H1 (cell line): Measurements from ENCODE around the gene LTBP1. TPM values are rescaled to one million over a fixed set of nuclear protein-coding genes. Genes with fewer than 3 reads are reported as not detected.

Experiments used
- CTCF ChIA-PET: fragments of 300-600 bp; sonication (Branson Sonifier 250); formaldehyde crosslinking; loops from one replicate; lab custom pipeline; 2021; ENCODE audit not compliant: partially characterized antibody; lab: Charles Lee
- POLR2A ChIA-PET: fragments of 300-600 bp; sonication (Branson Sonifier 250); formaldehyde crosslinking; loops from one replicate; lab custom pipeline; 2021; ENCODE audit warnings: inconsistent platforms; ENCODE audit not compliant: partially characterized antibody; lab: Charles Lee
- DNase-seq, 2 experiments: peaks; one replicate each; pipeline versions ENCODE4 v3.0.0 to v3.0.0-alpha.2; 2010 to 2022; ENCODE audit warnings: low spot score in 2 of 2, low read depth in 1 of 2, mixed read lengths in 1 of 2
- FAIRE-seq: peaks from 2 replicates; lab custom pipeline; 2011; peaks lifted over from hg19 to GRCh38; lab: Jason Lieb, UNC
- H2AFZ ChIP-seq: 2 replicates; pipeline ENCODE4 v1.8.1; 2012; ENCODE audit warnings: low read length, inconsistent platforms
- H2AK5ac ChIP-seq: 2 replicates; pipeline ENCODE4 v1.6.1; 2013; ENCODE audit warnings: low read depth, low read length
- H2BK120ac ChIP-seq: replicated peaks from 2 replicates; pipeline ENCODE3; 2013; ENCODE audit warnings: low read depth, low read length, inconsistent platforms
- H2BK12ac ChIP-seq: 2 replicates; pipeline ENCODE4 v1.6.1; 2013; ENCODE audit warnings: low read depth, low read length
- H2BK15ac ChIP-seq: 2 replicates; pipeline ENCODE4 v1.6.1; 2013; ENCODE audit warnings: low read length
- H2BK20ac ChIP-seq: 2 replicates; pipeline ENCODE4 v1.6.1; 2013; ENCODE audit warnings: low read length
- H2BK5ac ChIP-seq: 2 replicates; pipeline ENCODE4 v1.6.1; 2013; ENCODE audit warnings: low read depth, low read length
- H3K14ac ChIP-seq: 2 replicates; pipeline ENCODE4 v1.6.1; 2013; ENCODE audit warnings: inconsistent platforms; ENCODE audit not compliant: insufficient read length
- H3K18ac ChIP-seq: 2 replicates; pipeline ENCODE4 v1.6.1; 2013; ENCODE audit warnings: low read length; ENCODE audit errors: extremely low read depth
- H3K23ac ChIP-seq: 2 replicates; pipeline ENCODE4 v1.6.1; 2013; ENCODE audit warnings: inconsistent platforms; ENCODE audit not compliant: insufficient read length
- H3K23me2 ChIP-seq: 2 replicates; pipeline ENCODE4 v1.6.1; 2013; ENCODE audit warnings: low read depth, low read length
- H3K27ac ChIP-seq: 2 replicates; pipeline ENCODE4 v1.6.1; 2011; ENCODE audit warnings: low read depth, low read length, inconsistent platforms
- H3K27me3 ChIP-seq, 4 experiments: replicated peaks in 1 of 4; 1 replicate in 1 of 4; 2 replicates in 3 of 4; pipeline versions ENCODE4 v1.6.1 to v1.8.1; 2011 to 2013; ENCODE audit warnings: low read length in 3 of 4, mild to moderate bottlenecking in 3 of 4, inconsistent platforms in 2 of 4, mixed read lengths in 2 of 4, moderate library complexity in 1 of 4; ENCODE audit not compliant: control insufficient read depth in 3 of 4, insufficient read depth in 3 of 4; ENCODE audit errors: extremely low read depth in 1 of 4
- H3K36me3 ChIP-seq, 4 experiments: 2 replicates each; pipeline versions ENCODE4 v1.6.1 to v1.8.1; 2011 to 2013; ENCODE audit warnings: mild to moderate bottlenecking in 4 of 4, low read length in 3 of 4, moderate library complexity in 2 of 4, control low read depth in 1 of 4, inconsistent platforms in 1 of 4; ENCODE audit not compliant: insufficient read depth in 4 of 4, control insufficient read depth in 2 of 4
- H3K4ac ChIP-seq: replicated peaks from 2 replicates; pipeline ENCODE3; 2013; ENCODE audit warnings: low read length, low read depth, mixed read lengths, inconsistent platforms; ENCODE audit not compliant: insufficient read length
- H3K4me1 ChIP-seq, 4 experiments: replicated peaks in 1 of 4; 1 replicate in 1 of 4; 2 replicates in 3 of 4; pipeline versions ENCODE4 v1.6.1 to v1.8.1; 2011 to 2013; ENCODE audit warnings: low read length in 3 of 4, inconsistent platforms in 2 of 4, mixed read lengths in 1 of 4; ENCODE audit not compliant: insufficient read depth in 4 of 4, control insufficient read depth in 3 of 4
- H3K4me2 ChIP-seq, 2 experiments: 2 replicates each; pipeline versions ENCODE4 v1.6.1 to v1.8.1; 2011 to 2013; ENCODE audit warnings: low read depth in 2 of 2, low read length in 2 of 2, control low read depth in 1 of 2, inconsistent platforms in 1 of 2, mild to moderate bottlenecking in 1 of 2; ENCODE audit not compliant: insufficient read depth in 1 of 2
- H3K4me3 ChIP-seq, 4 experiments: fragments of 200-600, 300-600 bp in 1 of 4; sonication (generic), shearing (Covaris generic), sonication (Bioruptor Twin) in 1 of 4; 2 replicates each; pipeline versions ENCODE4 v1.5.1 to v1.8.1; 2011 to 2016; ENCODE audit warnings: low read length in 4 of 4, low read depth in 3 of 4, control low read depth in 2 of 4, inconsistent platforms in 2 of 4, mild to moderate bottlenecking in 2 of 4, mixed read lengths in 1 of 4, moderate library complexity in 1 of 4; ENCODE audit not compliant: insufficient read depth in 2 of 4; ENCODE audit errors: extremely low read depth in 1 of 4
- H3K56ac ChIP-seq: replicated peaks from 2 replicates; pipeline ENCODE3; 2013; ENCODE audit warnings: low read depth, mild to moderate bottlenecking, mixed read lengths, low read length, inconsistent platforms; ENCODE audit not compliant: insufficient read length
- H3K79me1 ChIP-seq: 2 replicates; pipeline ENCODE4 v1.6.1; 2013; ENCODE audit warnings: low read depth, low read length, control low read depth
- H3K79me2 ChIP-seq, 2 experiments: 2 replicates each; pipeline versions ENCODE4 v1.6.1 to v1.8.1; 2012 to 2013; ENCODE audit warnings: low read length in 2 of 2, mild to moderate bottlenecking in 2 of 2, inconsistent platforms in 1 of 2; ENCODE audit not compliant: insufficient read depth in 2 of 2, control insufficient read depth in 1 of 2
- H3K9ac ChIP-seq, 4 experiments: replicated peaks in 1 of 4; 1 replicate in 1 of 4; 2 replicates in 3 of 4; pipeline versions ENCODE4 v1.6.1 to v1.8.1; 2011 to 2013; ENCODE audit warnings: low read depth in 3 of 4, low read length in 3 of 4, control low read depth in 2 of 4, mild to moderate bottlenecking in 2 of 4, moderate library complexity in 2 of 4, inconsistent platforms in 1 of 4; ENCODE audit errors: extremely low read depth in 1 of 4
- H3K9me3 ChIP-seq, 2 experiments: 2 replicates each; pipeline versions ENCODE4 v1.6.1 to v1.8.1; 2012 to 2013; ENCODE audit warnings: mild to moderate bottlenecking in 2 of 2, moderate library complexity in 2 of 2, control low read depth in 1 of 2, inconsistent platforms in 1 of 2, low read depth in 1 of 2, low read length in 1 of 2, mixed read lengths in 1 of 2; ENCODE audit not compliant: insufficient read depth in 2 of 2
- H4K20me1 ChIP-seq, 2 experiments: replicated peaks in 1 of 2; 2 replicates each; pipeline versions ENCODE3 to v1.8.1; 2011 to 2013; ENCODE audit warnings: inconsistent platforms in 2 of 2, low read length in 2 of 2, mild to moderate bottlenecking in 1 of 2; ENCODE audit not compliant: insufficient read depth in 2 of 2, control insufficient read depth in 1 of 2
- H4K5ac ChIP-seq: 2 replicates; pipeline ENCODE4 v1.6.1; 2013; ENCODE audit warnings: low read length, low read depth, mixed read lengths, inconsistent platforms; ENCODE audit not compliant: insufficient read length
- H4K8ac ChIP-seq: 2 replicates; pipeline ENCODE4 v1.8.0; 2013; ENCODE audit warnings: mild to moderate bottlenecking, moderate library complexity, low read length, inconsistent platforms; ENCODE audit not compliant: insufficient read depth; ENCODE audit errors: extremely low read depth
- H4K91ac ChIP-seq: replicated peaks from 2 replicates; pipeline ENCODE3; 2013; ENCODE audit warnings: low read length, mixed read lengths, inconsistent platforms; ENCODE audit not compliant: insufficient read length
- CBX5 ChIP-seq: fragments of 300-800, 300-1000 bp; sonication (generic); IDR thresholded peaks from 2 replicates; pipeline ENCODE4 v1.7.1; 2016; ENCODE audit warnings: antibody characterized with exemption, low read length, low read depth
- SAP30 ChIP-seq: fragments of 300-600 bp; sonication (generic); IDR thresholded peaks from 2 replicates; pipeline ENCODE4 v1.7.1; 2012; ENCODE audit warnings: low read length, moderate library complexity, mild to moderate bottlenecking, inconsistent platforms; ENCODE audit not compliant: insufficient read depth, insufficient replicate concordance
- SIX5 ChIP-seq: IDR thresholded peaks from 2 replicates; pipeline ENCODE4 v1.6.1; 2011; ENCODE audit warnings: mild to moderate bottlenecking, low read depth, low read length
- TAF7 ChIP-seq: optimal IDR thresholded peaks from 2 replicates; pipeline ENCODE3; 2011; ENCODE audit warnings: low read depth, mild to moderate bottlenecking, inconsistent platforms, low read length, moderate library complexity, borderline replicate concordance
- YY1 ChIP-seq: IDR thresholded peaks from 2 replicates; pipeline ENCODE4 v1.6.1; 2011; ENCODE audit warnings: low read depth, mild to moderate bottlenecking, low read length
- WGBS, 2 experiments: shearing (Covaris generic) in 1 of 2; methylation state at CpG; one replicate each; pipeline versions ENCODE4 v1.1.6 to v1.1.7; 2013 to 2015; ENCODE audit warnings: low lambda C conversion rate in 2 of 2, mixed read lengths in 2 of 2, inconsistent platforms in 1 of 2, low coverage in 1 of 2, missing lambda C conversion rate in 1 of 2; ENCODE audit not compliant: insufficient replicate concordance in 2 of 2, insufficient coverage in 1 of 2, insufficient read length in 1 of 2; ENCODE audit errors: extremely low coverage in 1 of 2, missing lambda C conversion rate in 1 of 2; 5-methylcytosine and 5-hydroxymethylcytosine counted together
- polyA plus RNA-seq, 7 experiments: library from polyadenylated mRNA; depleted of rRNA in 3 of 7; stranded (reverse) in 5 of 7; unstranded in 2 of 7; fragments of >200 nt in 5 of 7; fragments of 200-250 nt in 2 of 7; gene quantifications; 1 replicate in 5 of 7; 2 replicates in 1 of 7; 4 replicates in 1 of 7; pipeline versions ENCODE4 v1.2.1 to v1.2.3, GENCODE V29; 2011 to 2013; ENCODE audit warnings: missing spikeins in 2 of 7, mixed read lengths in 2 of 7
- total RNA-seq: library from RNA; stranded (reverse); fragmentation: NEBNext Ultra II Directional; extraction: Animal tissue kit (Norgen Biotek cat#: 25700); gene quantifications from 2 replicates; pipeline ENCODE4 v1.2.1, GENCODE V29; 2021
- TF ChIP-seq, protein P1 (sequence below), 3 experiments: IDR thresholded peaks; 1 replicate in 2 of 3; 2 replicates in 1 of 3; pipeline versions ENCODE4 v1.5.1 to v1.6.1; 2011; ENCODE audit warnings: low read length in 3 of 3, mild to moderate bottlenecking in 3 of 3, inconsistent platforms in 2 of 3, low read depth in 1 of 3, moderate library complexity in 1 of 3; ENCODE audit not compliant: insufficient read depth in 1 of 3; ENCODE audit errors: control extremely low read depth in 1 of 3

The LTBP1 gene
- total and polyA plus RNA-seq, 2 of the 8 experiments (the other 6 are each of a cell fraction or from before 2014, with no cell fraction given) = 15.4 to 24.7 TPM

DNA sequence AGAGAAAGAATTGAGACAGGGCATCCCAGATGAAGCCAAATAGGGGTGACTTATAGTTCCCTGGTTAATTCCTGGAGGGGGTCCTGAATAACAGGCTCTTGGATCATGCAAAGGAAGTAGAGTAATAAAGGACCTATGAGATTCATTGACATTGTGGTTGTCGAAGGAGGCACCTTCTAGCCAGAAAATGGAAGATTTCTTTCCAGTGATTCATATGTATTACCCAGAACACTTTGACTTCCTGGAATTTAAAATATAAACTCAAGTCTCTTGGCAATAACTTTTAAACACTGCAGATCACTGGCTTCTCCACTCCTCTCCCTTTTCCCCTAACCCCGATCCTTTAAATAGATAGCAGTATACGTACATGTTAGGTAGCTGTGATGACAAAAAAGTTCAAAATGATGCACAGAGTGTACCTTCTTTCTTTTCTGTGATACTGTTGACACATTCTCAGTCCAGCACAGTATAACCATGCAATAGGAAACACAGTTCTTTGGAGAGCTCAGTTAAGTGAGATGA is 211.8 kb downstream of the LTBP1 start:
- DNase-seq = no peak
- no peaks in the 10 kb centered on the region for H3K23me2 ChIP-seq
- no peak overlapping the region for H2AK5ac ChIP-seq
- H3K4me2 ChIP-seq = no peak overlapping the region
- no peaks in the 10 kb centered on the region for H3K79me2 ChIP-seq
- POLR2A ChIA-PET = no interaction called here
- no peak overlapping the region for H3K23ac ChIP-seq
- no peak overlapping the region for H2BK120ac ChIP-seq
- 100% methylated on average over 3 of the region's 3 CpGs; no CpG with 5 or more reads in 1 of the 2 experiments for WGBS, 2 experiments
- no peaks in the 10 kb centered on the region for H3K79me1 ChIP-seq
- H3K18ac ChIP-seq = no peak overlapping the region
- no peaks in the 10 kb centered on the region for H3K9me3 ChIP-seq
- CTCF ChIA-PET = interaction anchor here (0.6 to 1.4 kb wide), 2 partner anchors 12 to 185 kb away, joined by 3 read pairs; no protein-coding TSS in a partner anchor
- H4K91ac ChIP-seq = no peak overlapping the region
- no peaks in the 10 kb centered on the region for H4K20me1 ChIP-seq
- no peak for FAIRE-seq
- no peaks in the 10 kb centered on the region for H3K27me3 ChIP-seq
- no peak overlapping the region for H2BK5ac ChIP-seq
- no peaks in the 10 kb centered on the region for H3K4me1 ChIP-seq
- no peak overlapping the region for H3K4ac ChIP-seq
- H3K27ac ChIP-seq = no peak overlapping the region
- no peak overlapping the region for H2BK15ac ChIP-seq
- H4K8ac ChIP-seq = no peak overlapping the region
- H4K5ac ChIP-seq = no peak overlapping the region
- TF ChIP-seq SIX5 (no peak), TAF7 (no peak), CBX5 (no peak), SAP30 (no peak), YY1 (no peak)
- TF ChIP-seq, protein P1, sequence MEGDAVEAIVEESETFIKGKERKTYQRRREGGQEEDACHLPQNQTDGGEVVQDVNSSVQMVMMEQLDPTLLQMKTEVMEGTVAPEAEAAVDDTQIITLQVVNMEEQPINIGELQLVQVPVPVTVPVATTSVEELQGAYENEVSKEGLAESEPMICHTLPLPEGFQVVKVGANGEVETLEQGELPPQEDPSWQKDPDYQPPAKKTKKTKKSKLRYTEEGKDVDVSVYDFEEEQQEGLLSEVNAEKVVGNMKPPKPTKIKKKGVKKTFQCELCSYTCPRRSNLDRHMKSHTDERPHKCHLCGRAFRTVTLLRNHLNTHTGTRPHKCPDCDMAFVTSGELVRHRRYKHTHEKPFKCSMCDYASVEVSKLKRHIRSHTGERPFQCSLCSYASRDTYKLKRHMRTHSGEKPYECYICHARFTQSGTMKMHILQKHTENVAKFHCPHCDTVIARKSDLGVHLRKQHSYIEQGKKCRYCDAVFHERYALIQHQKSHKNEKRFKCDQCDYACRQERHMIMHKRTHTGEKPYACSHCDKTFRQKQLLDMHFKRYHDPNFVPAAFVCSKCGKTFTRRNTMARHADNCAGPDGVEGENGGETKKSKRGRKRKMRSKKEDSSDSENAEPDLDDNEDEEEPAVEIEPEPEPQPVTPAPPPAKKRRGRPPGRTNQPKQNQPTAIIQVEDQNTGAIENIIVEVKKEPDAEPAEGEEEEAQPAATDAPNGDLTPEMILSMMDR (IDR thresholded peaks at IDR 0.05; ENCODE audit: control extremely low read depth in 1 of 3, insufficient read depth in 1 of 3, low read depth in 1 of 3, low read length in 3 of 3) = no peak
- H3K56ac ChIP-seq = no peak overlapping the region
- no peaks in the 10 kb centered on the region for H3K36me3 ChIP-seq
- no peak overlapping the region for H3K14ac ChIP-seq
- no peak overlapping the region for H2AFZ ChIP-seq
- H2BK12ac ChIP-seq = no peak overlapping the region
- H3K9ac ChIP-seq = no peak overlapping the region
- no peak overlapping the region for H2BK20ac ChIP-seq
- H3K4me3 ChIP-seq = no peak overlapping the region
